T follicular helper cell (primary cell): Measurements from ENCODE around the gene PCDHGA5.
"Not testable (repeated sequence)": the region's sequence is repeated elsewhere in the genome, so short reads cannot be mapped to it uniquely, and the experiment has no call there.

Source experiments
- DNase-seq: peaks from one replicate; pipeline ENCODE4 v3.0.0-alpha.2; 2020; ENCODE audit warnings: low read depth

PCDHGA5 gene

GRCh38 chr5:141414548-141415274 is 50.7 kb downstream of the PCDHGA5 start:
- not testable (repeated sequence) for DNase-seq

- DNase-seq: not testable (repeated sequence)
These were observed 51.3 kb downstream of the PCDHGA5 start for GRCh38 chr5:141415275-141415618.
